GM18907 (cell line): Measurements from ENCODE around the gene CTDSPL.
A peak's percentile ranks its signal among the peaks of the same experiment; 100 is the strongest.
"Not testable (repeated sequence)": the region's sequence is repeated elsewhere in the genome, so short reads cannot be mapped to it uniquely, and the experiment has no call there.

Experiments used
- ATAC-seq: cut with Tn5 transposase; IDR thresholded peaks from one replicate; pipeline ENCODE4 v1.9.1; 2021; ENCODE audit warnings: mild to moderate bottlenecking, moderate library complexity; ENCODE audit not compliant: unreplicated experiment

The CTDSPL gene

DNA sequence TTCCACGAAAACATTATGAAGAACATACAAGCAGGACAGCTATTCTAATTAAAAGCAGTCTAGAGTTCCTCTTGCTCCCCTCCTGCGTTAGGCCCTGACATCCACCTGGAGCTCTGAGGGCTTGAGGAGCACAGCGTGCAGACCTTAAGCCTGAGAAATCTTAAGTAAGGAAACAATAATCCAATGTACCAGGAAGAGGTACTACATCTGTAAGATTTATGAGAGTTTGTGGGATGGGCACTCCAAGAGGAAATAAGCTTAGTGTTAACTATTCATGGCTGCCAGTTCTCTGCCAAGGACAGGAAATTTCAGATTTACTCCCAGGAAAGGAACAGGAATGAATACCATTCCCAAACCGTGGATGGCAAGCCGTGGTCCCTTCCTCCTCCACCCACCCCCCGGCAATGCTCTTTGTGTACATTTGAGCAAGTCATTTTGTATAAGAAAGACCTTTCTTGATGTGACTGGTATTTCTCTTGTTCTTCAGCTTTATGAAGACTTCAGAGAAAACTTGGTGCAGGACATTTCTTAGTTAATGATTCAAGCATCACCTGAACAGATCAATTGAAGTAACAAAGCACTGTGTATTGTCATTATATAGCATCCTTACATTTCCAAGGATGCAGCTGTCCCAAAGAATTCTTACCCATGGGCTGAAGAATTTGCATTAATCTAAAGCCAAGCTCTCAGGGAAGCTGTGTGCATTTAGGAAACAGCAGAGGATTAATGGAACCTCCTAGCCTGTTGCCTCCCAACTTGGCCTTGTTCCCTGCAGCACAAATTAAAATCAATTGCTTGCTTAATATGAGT, 100.1 kb downstream of the CTDSPL start:
- no peak for ATAC-seq

DNA sequence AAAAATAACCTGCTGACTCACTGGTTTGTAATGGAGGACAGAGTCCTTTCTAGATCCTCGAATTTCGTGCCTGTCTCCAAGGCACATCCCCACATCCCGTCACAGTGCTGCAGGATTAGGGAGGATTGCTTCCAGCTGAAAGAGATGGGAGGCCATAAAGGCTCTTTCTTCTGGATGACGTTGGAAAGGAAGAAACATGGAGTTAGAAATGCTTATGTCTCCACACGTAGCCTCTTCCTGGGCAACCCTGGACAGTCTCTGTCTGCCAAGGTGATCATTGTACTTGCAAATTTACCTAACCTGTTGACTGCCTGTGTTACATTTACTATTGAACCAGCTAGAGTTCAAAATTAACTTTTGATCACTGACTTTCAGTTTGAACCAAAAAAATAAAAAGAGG, 101.3 kb downstream of the CTDSPL start:
- no peak for ATAC-seq

DNA sequence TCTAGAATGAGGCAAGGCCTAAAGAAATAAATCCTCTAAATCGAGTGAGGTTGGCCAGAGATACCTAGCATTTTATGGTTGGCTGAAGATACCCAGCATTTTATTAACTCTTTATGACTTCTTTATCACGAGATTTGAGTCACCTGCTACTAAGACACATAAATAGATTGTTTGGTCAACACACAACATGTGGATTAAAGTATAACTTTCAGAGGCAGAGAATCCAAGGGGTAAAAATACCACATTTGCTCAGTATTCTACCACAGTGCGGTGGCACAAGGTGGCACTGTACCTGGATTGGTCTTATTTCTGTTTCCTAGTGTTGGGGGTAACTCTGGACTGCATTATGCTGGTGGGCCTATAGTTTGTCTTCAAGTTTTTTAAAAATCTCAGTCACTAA, 102.0 kb downstream of the CTDSPL start:
- no peak for ATAC-seq

DNA sequence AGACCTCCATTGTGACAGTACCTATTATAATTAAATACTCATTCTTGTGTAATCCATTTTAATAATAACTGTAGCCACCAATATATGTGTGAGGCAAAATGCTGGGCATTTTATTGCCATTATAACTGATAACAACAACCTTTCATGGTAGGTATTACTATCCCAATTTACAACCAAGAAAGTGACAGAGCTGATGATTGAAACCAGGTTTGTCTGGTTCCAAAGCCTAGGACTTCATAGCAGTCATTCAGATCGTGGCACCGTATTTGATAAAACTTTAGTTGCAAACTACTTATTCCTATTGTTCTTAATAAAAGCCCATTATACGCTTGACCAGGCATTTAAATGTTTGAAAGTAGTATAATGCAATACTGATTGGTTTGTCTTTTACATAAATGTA, 102.5 kb downstream of the CTDSPL start:
- ATAC-seq = no peak

DNA sequence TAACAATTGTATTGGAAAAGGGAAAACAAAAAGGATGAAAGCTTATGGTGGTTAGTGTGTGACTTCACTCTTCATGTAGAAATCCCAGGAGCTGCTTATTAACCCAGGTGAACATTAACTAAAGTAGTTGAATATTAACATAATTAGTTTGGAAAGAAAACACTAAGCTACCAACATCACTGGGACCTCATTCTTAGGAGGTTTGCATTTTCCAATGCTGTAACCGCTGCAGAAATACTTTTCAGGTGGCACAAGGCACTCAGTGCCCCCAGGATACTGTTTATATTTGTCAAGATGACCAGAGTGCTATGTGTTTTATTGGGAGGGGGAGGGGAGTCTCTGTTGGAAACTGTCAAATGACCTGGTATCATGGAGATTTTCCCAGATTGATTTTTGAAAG, 103.0 kb downstream of the CTDSPL start:
- no peak for ATAC-seq

DNA sequence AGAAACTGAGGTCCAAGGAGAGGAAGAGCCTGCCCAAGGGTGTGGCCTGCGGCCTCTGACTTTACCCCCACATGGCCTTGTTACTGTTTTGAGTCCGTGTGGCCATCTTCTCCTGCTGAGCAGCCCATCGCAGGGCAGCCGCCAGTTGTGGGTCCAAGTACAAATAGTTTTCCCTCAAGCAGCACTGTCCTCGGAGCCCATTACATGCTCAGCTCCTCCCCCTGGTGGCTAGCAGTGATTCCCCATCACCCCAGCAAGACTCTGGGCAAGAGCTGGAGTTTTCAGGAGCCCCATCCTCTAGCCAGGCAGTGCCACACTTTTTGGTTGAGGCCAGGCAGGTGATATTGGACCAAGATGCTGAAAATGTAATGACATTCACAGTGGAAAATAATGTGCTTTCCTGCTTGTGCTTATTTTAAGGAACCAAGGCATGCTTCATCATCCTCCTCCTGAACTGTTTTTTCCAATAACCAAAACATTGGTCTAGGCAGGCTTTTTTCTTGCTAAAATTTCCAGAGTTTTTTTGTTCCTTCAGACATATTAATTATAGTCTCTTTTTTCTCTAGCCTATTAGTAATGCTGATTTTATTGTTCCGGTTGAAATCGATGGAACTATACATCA, 105.7 kb downstream of the CTDSPL start:
- peak; percentile 72 for ATAC-seq

DNA sequence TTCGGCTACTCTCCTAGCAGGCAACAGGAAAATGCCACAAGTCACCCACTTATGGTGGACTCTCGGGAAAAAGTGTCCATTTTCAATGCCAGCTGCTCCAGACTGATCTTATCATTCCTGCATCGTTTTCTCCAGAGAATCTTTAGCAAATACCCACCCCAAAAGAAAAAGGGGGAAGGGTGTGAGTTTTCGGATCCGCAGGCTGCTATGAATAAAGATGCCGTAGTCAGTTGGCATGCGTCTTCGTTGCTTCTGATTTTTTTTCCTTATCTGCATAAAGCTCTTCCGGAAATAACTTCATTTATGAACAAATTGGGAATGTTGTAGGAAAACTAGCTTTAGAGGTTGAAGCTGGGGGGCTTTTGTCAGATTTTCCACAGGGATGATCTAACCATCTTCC, 106.5 kb downstream of the CTDSPL start:
- no peak for ATAC-seq

DNA sequence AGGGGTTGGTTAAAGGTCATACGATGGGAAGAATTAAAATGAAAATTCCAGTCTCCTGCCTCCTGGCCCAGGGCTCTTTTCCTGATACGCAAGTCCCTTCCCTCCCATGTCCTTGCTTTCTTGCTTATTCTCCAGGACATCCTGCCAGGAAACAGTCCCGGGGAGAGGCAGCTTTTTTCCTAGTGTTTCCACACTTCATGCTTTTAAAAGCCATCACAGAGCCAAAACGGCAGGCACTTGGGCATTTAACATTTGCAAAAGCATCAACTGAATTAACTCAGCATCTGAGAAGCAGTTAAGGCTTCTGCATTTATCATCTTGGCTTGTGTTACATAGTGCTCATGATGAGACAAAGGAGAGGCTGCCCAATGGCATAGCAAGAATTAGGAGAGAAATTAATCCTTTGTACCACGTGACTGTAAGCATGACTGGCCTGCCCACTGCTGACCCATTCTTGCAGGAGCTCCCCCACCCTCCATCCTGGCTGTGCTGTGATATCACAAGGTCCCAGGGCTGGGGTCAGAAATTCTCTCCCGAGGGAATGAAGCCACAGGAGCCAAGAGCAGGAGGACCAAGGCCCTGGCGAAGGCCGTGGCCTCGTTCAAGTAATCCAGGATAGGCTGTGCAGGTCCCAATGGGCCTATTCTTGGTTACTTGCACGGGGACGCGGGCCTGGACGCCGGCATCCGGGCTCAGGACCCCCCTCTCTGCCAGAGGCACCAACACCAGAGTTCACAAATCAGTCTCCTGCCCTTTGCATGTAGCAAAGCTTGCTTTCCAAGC, 107.3 kb downstream of the CTDSPL start:
- no peak for ATAC-seq

DNA sequence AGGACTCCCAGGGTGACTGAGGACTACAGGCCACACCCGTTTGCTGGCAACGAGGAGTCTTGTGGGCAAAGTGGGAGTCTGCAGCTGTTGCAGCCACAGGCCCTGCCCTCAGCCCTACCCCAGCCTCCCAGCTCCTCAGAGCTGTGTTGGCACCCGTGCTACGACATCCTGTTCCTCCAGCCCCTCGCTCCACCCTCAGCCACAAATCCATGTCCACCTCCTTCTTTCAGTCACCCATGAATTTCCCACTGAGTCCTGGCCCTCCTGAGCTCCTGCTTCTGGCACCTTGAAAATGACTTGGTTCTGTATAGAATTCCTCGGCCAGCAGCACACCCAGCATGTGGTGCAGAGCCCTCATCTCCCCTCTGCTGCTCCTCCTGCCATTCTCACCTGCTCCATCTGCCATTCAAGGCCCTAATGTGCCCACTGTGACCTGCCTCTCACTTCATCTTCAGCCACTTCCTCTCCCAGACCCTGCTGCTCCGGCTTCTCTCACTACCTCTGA, 108.0 kb downstream of the CTDSPL start:
- ATAC-seq = no peak

DNA sequence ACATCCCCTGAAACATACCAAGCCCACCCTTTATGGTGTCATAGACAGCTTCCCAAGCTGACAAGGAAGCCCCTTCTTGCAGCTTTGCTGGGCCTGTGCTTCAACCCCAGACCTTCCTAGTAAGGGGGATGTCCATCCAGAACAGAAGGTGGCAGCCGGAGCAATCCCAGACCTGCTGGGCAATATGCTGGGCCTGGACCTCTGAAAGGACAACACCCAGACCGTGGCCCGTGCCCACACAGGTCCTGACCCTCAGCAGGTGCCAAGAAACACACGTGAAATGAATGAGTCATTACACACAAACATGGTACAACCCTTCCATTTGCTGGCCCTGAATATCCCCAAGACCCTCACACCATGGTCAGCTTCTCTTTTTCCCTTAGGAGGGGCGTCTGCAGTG, 109.1 kb downstream of the CTDSPL start:
- ATAC-seq = no peak

DNA sequence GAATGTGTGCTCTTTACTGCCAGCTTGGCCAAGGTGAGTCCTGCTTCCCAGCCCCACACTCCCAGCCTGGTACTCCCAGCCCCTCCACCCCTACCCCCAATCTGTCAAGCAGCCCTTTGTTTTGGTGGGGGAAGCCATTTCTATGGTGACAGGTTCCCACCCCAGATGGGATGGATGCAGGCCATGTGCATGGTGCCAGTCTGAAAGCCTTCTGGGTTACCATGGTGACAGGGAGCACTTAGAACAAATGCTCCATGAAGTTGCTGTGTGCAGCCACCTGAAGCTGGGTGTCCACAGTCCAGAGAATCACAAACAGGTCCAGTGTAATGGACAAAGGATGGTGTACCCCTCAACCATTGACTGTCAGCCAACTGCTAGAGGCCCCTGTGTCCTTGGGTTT, 109.8 kb downstream of the CTDSPL start:
- ATAC-seq = no peak

DNA sequence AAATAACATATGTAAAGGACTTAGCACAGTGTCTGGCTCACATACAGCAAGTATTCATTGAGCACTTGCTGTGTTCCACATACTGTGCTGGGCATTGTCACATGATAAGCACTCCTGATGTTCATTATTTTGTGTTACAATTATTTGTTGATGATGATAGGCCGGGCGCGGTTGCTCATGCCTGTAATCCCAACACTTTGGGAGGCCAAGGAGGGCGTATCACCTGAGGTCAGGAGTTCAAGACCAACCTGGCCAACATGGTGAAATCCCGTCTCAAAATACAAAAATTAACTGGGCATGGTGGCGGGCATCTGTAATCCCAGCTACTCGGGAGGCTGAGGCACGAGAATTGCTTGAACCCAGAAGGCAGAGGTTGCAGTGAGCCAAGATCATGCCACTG, 110.4 kb downstream of the CTDSPL start:
- ATAC-seq = not testable (repeated sequence)

DNA sequence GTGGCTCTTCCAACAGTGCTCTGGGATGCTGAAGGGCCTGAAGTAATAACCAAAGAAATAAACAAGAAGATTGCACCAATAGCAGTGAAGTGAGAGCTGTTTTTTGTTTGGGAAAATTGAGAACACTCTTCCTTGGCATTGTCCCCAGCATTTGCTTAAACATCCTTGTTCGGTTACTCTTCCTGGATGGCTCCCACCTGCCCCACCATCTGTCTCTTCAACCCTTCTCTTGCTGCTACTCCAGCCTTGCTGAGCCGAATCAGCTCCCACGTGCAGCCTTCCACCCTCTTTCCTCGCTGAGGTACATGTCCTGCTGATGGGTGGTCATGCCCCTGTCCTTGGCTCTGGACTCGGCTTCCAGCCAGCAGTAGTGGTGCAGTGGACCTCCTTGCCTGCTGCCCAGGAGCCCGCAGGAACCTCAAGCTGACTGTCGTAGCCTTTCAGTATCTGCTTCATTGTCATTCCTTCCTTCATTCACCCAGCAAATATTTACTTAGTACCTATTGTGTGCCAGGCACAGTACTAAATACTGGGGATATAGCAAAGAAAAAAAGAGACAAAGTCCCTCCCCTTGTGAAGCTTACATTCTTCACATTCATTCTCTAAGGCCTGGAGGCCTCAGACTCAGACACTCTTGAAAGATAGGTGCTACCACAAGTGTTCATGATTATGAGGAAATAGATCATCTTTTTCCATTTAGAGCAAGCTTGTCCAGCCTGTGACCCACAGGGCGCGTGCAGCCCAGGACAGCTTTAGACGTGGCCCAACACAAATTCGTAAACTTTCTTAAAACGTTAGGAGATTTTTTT, 111.8 kb downstream of the CTDSPL start:
- no peak for ATAC-seq

DNA sequence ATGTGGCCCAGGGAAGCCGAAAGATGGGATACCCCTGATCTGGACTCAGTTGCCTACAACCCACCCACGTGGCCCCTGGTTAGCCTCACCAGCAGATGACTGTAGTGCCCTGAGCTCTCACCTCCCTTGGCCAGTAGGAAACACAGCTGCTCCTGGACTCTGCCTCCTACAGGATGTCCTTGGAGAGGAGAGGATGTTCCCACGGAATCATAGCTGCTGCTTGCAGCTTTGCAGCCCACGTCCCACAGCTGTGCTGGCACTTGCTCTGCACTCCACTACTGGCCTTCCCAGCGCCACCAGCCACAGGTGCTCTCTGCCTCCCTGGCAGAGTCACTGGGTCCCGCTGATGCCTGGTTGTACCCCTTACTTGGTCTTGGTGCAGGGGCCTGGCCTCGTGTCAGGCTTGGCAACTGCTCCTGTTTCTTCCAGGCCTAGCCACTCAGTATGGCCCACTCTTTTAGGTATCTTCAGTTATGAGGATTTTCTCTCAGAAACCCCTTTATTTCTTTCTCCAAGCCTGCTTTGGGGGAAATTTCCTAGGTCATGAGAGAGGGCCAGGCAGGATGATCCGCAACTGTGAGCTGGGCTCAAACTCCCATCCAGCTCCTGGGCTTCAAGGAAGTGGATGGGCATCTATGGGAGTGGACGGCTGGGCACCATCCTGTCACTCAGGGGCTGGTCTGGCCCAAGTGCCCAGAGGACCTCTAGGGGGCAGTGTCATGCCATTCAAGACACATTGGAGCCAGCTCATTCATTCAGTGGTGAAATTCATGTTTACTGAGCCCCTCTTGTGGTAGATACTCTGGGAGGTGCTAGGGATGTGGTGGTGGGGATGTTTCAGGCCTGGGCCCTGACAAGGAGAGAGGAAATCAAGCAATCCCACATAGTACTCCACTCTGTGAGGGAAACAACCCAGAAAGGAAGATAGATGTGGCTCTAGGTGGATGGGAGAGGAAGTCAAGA, 112.7 kb downstream of the CTDSPL start:
- ATAC-seq = peak; percentile 84

DNA sequence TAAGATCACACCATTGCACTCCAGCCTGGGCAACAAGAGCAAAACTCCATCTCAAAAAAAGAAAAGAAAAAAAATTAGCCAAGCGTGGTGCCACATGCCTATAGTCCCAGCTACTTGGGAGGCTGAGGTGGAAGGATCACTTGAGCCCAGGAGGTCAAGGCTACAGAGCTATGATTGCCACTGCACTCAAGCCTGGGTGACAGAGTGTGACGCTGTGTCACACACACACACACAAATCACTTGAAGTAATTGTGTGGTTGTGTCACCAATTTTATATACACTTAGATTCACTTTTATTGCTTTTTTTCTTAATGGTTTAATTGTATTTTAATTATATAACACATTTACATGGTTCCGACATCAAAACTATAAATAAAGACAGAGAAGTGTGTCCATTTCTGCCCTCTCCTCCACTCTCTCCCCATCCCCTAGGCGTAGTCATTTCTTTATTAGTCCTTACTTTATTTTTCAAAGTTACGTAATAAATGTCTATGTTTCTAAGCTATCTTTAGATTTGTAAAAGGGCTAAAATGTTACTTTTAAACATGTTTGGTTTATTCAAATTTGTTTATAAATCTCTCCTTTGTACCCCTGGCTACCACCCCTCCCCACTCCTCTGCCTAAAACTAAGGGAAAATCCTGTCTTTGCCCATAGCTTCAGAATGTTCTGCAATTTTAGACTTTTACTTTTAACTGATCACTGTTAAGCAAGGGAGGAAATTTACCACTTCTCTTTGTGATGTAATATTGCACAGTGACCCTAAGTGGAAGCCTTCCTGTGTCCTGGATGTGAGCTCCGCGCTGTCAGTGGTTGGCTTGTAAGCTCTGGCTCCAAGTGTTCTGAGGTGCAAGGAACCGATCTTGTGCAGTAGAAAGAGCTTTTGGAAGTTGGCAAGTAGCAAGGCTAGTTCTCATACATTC, 118.1 kb downstream of the CTDSPL start:
- no peak for ATAC-seq

DNA sequence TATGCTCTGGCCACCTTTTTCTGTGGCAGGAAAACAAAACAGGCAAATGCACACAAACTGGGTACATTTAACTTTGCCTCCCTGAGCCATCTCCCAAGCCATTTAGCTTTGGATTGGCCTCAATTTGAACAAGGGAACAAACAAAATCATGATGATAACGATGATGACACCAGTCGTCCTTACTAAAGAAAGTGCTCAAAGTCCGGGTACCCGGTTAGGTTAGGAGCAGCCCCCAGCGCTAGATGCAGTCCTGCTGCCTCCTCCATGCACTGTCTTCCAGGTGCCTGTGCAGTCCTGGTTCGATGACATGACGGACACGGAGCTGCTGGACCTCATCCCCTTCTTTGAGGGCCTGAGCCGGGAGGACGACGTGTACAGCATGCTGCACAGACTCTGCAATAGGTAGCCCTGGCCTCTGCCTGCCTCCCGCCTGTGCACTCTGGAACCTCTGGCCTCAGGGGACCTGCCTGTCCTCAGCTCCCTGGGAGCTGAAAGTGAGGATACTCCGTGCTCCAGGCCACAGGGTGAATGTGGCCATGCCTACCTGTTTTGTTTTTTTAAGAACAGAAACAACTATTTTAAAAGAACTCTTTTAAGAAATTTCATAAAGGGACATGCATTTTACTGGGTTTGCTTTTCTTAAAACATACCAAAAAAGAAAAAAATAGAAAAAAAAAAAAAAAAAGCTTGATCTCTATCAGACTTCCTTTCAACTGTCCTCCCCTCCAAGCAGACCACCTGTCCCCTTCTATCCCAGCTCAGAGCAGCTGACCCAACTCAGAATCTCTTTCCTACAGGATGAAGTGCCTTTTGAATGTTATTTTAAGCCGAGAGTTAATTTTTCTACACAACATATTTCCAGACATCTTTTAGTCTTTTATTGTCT, 119.0 kb downstream of the CTDSPL start:
- no peak for ATAC-seq

DNA sequence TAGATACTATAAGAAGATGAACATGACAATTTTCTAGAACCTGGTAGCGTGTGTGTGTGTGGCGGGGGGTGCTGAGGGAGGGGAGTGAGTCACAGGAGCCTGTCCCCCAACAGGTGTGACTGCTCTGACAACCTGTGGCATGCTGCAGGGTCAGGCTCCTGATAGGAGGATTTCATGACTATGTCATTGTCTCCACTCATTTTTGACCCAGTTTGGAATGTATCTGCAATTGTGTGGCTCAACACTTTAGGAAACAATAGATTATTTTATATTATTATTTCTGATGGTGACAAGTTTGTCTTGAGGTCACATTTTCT, 119.6 kb downstream of the CTDSPL start:
- ATAC-seq = no peak

DNA sequence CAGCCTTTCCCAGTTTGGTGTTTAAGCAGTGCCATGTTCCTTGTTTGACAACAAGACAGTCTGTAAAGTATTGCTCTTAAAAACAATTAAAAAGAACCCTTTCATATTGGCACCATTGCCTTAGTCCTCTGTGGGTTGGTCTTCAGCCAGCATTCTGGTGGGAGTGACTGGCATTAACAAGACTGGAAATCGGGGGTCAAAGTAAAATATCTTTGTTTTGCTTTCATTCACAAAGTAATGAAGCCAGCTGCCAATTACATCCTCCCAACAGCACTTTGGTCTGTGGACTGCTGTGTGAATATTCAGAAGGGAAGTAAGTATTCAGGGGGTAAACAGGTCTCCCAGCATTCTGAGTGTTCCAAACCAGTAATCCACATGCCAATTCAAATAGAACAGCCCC, 120.7 kb downstream of the CTDSPL start:
- ATAC-seq = no peak
